TTC549 (cell line): Measurements from ENCODE around the gene ZBED4.

Experiments
- FAIRE-seq: peaks from 2 replicates; lab custom pipeline; 2012; peaks lifted over from hg19 to GRCh38; lab: Jason Lieb, UNC

Gene ZBED4

DNA sequence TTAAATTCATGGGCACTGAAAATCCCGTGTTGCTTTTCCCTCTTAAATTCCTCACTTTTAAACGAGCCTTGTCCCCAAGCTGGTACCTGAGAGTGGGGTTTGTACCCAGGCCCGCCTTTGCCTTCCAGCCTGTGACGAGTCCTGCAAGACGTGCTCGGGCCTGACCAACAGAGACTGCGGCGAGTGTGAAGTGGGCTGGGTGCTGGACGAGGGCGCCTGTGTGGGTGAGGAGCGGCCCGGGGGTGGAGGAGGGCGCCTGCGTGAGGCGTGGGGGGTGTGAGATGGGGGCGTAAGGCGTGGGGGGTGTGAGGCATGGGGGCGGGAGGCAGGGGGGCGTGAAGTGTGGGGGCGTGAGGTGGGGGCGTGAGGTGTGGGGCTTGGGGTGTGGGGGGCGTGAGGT is 68.8 kb downstream of the ZBED4 start:
- FAIRE-seq: no peak

DNA sequence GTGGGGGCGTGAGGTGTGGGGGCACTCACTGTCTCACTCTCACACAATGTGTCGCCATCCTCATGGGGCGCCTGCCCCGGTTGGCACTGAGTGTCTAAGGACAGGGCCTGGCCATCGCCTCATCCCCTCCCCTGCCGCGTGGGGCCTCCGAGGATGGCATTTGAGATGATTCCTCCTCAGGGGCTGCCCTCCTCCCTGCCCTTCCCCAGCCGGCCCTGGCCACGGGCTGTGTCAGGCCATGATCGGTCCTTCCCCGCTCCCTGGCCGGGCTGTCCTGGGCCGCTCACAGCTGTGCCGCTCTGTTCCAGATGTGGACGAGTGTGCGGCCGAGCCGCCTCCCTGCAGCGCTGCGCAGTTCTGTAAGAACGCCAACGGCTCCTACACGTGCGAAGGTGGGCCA is 69.3 kb downstream of the ZBED4 start:
- no peak for FAIRE-seq

DNA sequence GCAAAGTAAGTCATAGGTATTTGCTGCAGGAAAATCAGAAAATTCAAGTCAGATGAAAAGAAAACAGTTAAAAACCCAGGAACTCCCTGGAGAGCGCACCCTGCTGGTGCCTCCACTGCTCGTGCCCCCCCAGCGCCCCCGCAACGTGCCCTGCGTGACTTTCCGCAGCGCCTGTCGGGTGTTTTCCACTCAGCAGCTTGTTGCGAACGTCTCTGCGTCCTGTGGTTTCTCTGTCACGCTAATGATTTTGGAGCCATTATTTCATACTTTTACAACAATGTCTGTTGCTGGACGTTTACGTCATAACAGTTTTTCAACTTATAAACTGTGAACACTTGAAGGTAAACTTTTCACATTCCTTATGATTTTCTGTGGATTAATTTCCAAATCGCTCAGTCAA is 69.8 kb downstream of the ZBED4 start:
- FAIRE-seq: no peak

DNA sequence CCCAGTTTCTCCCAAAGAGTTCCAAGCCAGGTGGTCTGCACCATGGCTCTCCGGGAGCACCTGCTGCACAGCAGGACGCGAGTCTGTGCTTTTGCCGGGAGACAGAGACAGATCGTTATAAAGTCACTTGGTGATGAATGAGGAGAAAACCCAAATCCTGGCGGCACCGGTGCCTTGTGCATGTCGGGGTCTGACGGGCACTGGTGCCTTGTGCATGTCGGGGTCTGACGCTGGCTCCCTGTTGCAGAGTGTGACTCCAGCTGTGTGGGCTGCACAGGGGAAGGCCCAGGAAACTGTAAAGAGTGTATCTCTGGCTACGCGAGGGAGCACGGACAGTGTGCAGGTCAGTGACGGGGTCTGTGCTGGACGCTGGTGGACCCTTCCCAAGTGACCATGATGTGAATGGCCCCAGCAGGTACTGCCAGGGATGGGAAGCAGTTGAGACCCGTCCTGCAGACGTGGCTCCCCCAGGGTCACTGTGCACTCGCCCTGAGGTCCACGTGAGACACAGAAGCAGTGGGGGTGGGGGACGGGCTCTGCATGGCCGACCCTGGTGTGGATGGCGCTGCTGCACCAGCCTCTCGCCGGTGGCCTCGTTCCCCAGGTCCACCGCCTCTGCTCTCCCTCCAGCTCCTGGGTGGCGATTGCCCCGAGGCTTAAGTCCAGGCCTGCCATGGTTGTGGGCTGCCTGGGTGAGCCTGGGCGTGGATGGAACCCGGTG is 70.6 kb downstream of the ZBED4 start:
- FAIRE-seq: no peak

DNA sequence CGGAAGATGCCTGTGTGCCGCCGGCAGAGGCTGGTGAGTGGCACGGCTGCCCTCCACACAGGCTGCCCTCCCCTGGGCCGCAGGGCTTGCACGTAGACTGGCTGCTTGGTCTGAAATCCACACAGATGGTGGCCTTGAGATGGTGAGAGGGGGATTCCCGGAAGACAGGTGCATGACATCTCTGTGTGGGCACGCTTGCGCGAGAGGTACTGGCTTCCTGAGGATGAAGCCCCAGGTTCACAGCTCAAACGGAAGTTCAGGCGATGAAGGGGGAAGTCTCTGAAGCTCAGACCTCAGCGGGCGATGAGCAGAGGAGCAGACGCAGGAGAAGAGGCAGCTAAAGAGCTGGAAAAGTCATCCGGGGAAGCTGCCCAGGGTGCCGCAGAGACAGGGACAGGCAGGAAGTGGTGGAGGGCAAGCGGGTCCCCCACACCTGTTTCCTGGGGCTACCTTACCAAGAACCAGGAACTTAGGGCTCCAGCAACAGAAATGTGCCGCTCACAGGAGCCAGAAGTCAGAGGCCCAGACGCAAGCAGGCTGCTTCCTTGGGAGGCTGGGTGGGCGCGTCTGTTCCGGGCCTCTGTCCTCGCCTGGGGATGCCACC is 72.0 kb downstream of the ZBED4 start:
- FAIRE-seq: no peak

DNA sequence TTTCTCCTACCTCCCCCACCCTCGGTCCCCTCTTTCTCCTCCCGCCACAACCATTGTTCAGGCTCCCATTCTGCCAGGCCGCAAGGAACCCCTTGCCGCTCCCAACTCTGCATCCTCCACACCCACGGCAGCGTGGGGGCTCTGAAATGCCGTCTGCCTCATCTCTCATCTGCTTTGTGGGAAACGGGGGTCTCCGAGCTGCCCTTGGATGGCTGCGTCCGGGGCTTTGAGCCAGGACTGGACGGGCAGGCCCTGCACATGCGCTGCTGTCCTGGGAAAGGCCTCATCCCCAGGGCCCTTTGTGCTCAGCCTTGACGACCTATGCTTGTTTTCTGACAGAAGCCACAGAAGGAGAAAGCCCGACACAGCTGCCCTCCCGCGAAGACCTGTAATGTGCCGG is 73.3 kb downstream of the ZBED4 start:
- FAIRE-seq: no peak

DNA sequence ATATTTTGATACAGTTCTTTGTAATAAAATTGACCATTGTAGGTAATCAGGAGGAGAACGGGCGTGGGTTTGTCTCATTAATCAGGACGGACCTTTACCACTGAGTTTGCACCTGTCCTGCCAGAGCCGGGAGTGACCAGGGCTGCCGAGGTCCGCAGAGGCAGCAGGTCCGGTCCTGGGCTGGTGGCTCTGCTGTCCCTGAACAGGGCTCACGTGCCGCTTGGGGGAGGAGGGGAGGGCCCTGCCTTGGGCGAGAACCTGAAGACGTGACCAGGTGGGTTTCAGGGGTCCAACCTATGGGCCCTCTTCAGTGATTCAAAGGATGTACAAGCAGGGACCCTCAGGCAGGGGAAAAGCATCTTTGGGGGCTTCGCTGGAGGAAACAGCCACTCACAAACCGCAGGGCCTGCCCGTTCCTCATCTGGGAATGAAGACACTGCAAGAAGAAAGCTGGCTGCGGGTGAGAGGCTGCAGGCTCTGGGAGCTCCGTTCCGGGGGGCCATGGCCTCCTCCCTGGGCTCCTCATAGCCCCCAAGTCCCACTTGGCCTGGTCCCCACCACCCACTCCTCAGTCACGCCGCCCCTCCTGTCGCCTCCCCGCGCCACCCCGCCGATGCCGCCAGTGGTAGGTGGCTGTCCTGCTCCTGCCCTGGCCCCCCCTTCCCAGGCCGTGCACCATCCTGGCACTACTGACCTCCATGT is 74.0 kb downstream of the ZBED4 start:
- no peak for FAIRE-seq

DNA sequence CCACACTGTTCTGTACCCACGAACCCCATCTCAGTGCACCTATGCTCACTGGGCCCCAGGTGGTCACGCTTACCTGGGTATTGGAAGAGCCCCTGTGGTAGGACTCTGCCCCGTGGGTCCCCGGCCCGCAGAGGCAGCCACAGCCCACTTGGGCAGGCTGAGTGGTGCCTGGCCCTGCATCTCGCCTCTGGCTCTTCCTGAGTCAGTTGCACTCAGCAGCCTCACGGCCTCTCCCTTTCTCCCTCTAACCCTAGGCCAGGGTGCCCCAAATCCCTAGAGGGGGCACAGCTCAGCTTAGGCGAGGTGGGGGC is 74.5 kb downstream of the ZBED4 start:
- no peak for FAIRE-seq

DNA sequence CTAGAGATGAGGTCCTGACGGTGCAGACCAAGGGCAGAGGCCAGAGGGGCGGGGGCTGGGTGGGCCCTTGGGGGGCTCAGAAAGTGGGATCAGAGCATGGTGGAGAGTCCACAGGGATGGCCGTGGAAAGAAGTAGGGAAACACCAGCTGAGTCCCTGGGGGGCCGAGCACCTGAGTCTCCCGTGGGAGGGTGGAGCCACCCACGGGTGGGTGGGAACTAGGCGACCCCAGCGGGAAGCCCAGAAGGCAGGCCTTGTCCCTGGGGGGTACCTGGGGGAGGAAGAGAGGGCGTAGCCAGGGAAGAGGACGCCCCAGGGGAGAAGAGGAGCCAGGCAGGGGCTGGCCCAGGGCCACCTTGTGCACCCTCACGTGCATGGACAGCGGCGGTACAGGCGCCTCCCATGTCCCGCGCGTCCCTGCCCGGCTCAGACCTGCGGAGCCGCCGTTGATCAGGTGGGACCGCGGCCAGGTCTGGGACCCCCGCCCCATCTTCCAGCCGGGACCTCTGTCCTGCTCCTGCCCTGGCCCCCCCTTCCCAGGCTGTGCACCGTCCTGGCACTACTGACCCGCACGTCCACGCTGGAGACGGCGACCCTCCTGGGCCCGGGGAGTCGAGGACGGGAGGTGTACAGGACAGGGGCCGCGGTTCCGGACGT is 75.0 kb downstream of the ZBED4 start:
- no peak for FAIRE-seq

DNA sequence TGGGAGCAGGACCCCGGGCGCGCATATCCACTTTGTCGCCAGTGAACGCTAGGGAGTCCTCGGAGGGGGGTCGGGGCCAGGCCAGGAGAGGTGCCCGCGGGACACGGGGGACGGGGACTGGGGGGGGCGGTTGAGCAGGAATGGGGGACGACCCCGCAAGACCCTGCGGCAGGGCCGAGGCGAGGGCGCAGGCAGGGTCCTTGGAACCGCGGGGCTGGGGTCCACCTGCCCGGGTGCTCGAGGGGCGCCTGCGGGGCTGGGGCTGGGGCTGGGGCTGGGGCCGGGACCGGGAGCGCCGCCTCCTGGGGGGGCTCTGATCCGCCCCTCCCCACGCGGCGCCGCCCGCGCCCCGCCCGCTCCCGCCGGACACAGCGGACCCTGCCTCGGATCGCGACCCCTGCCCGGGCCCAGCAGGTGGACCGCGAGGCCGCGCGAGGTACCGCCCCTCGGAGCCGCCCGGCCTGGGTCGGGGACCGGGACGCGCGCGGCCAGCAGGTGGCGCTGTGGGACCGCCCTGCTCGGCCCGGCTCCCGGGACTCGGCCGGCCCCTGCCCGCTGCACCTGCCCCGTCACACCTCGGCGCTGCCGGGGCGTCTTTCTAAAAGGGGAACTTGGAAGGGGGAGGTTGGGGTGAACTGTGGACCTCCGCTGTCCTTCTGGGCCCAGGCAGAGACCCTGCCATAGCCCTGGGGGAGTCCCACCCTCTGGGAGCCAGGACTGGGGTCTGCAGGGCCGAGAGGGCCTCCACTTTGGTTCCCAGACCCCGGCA is 75.8 kb downstream of the ZBED4 start:
- FAIRE-seq: no peak

DNA sequence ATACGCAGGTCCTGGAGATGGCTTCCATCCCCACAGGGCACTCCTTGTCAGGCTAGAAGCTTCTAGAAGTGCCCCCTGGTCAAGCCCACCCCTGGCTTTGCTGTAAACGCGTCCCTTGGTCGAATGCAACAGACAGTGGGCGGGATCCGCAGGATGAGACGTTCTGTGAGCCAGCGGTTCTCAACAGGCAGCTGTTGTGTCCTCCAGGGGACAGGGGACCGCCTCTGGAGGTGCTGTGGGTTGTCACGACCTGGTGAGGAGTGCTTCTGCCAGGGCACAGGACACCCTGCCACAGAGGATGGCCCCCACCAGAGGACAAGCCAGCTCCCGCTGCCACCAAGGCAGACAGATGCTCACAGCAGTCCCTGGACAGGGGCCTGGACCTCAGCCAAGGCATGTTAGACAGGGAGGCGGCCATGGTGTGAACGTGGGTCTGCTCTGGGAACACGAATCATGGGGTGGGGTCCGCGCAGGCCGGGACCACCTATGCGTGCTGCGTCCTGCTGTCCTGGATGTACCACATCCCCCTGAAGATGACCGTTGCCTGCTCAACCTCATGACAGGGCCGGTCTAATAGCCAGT is 76.4 kb downstream of the ZBED4 start:
- no peak for FAIRE-seq

DNA sequence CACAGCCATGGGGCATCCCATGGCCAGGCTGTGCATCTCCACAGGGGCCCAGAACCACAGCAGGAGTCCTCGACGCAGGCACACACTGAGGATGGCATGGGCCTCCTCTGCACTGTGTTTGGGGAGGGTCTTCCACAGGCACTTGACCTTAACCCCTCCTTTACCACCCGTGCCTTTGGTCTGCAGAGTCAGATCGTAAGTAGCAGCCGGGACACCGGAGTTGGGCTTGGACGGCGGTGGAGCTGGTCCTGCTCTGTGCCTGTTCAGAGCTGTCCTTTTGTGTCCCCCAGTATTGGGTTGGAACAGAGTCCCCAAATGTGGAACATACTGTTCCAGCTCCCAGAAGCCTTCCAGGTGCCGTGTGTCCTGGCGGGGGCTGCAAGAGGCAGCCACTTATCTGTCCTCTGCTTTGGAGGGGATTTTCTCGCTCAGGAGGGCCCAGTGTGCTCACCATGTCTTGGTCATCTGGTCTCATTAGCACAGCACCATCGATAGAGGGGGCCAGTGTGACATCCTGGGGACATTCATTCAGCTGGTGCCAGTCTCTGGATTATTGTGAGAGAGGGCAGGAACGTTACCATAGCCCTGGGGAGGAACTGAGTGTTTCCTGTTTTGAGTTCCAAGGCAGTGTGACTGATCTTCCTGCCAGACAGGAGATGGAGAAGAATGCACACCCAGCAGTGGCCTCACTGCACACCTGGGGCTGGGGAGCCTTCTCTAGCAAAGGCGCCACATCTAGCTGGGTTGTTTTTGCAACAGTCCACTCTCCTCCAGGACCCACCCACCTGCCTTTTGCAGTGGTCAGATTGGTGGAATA is 77.2 kb downstream of the ZBED4 start:
- no peak for FAIRE-seq

DNA sequence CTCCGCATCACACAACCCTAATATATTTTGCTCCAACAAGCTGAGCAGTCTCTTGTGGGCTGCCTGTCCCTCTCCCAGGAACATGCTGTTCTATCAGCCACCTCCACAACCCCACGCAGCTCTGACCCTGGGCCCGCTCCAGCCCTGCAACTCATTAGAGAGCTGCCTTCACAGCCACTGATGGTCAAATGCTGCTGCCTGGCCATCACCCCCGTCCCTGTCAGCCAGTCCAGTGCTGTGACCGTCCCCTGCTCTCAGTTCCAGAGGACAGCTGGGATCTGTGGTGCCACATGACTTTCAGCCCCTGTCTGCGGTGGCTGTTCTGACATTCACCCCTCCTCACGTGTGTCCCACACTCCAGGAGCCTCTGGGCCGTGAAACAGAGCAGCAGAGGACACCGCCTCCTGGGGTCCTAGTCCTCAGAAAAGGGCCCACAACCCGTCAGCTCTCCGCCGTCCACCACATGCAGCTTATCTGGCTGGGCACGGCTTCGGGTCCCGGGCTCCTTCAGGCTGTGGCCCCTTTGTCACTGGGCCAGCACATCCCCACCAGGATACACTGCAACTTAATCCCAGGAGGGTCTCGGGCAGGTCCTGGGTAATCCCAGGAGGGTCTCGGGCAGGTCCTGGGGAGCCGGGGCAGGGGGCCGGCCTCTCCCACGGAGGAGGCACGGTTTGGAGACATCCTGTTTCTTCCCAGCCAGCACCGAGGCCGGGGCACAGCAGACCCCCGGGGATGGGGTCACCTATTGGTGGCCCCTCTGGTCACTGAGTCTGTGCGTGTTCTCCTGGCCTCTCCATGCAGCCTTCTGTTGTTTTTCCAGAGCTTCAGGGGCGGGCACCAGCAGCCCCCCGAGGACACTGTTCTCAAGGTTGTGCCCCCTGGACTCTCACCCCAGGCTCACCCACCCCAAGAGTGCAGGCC is 79.9 kb downstream of the ZBED4 start:
- no peak for FAIRE-seq

DNA sequence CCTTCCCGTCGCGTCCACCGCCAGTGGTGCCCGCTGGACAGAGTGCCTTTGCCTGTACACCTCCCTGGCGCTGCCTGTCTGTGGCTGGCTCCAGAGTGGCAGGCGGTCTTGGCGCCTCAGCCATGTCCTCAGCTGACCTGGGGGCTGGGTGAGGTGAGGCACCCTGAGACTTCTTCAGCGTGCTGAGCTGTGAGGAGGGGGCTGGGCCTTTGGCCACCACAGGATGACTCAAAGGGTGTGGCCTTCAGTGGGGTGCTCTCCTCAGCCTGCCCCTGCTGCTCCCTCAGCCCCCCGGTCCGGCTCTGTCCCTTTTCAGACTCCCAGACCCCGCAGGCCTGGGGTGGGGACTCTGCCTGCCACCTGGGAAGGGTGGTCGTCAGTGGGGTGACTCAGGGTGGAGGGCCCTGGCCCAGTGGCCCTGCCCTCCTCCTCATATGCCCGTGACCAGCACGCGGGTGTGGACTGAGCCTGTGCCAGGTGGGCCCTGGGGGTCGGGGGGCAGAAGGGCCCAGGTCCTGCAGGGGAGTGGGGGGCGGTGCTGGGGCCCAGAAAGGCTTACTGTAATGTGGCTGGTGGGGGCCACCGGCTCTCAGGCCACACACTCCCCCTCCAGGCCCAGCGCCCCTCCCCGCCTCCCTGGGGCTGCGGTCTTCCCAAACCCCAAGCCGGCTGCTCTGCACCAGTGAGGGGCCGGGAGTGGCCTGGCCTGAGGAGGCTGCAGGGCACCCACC is 80.7 kb downstream of the ZBED4 start:
- FAIRE-seq: no peak

DNA sequence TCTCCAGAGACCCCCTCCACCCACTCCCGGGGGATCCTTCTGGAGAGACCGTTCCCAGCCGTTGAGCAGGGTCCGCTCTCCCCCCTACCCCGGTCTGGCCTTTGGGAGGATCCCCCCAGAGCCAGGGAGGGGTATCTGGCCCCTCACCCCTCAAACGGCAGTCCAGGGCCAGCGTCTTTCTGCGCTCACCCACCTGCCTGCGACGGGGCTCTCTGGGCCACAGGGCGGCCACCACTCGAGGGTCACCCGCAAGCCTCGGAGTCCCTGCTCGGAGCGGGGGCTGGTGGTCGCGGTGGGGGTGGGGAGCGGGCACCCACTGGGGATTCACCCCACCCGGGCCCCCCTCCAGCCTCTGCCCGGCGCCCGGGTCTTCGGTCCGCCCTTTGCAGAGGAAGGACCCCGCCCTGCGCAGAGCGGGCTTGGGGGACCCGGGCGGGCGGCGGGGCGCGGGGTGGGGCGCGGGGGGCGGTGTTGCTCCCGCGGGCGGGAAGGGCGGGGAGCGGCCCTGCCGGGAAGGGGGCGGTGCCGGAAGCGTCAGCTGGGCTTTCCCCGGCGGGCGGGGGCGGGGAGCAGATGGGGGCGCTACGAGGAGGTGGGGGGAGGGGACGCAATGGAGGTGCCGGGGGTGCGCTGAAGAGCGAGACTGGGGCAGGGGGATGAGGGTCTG is 81.4 kb downstream of the ZBED4 start:
- FAIRE-seq: no peak

DNA sequence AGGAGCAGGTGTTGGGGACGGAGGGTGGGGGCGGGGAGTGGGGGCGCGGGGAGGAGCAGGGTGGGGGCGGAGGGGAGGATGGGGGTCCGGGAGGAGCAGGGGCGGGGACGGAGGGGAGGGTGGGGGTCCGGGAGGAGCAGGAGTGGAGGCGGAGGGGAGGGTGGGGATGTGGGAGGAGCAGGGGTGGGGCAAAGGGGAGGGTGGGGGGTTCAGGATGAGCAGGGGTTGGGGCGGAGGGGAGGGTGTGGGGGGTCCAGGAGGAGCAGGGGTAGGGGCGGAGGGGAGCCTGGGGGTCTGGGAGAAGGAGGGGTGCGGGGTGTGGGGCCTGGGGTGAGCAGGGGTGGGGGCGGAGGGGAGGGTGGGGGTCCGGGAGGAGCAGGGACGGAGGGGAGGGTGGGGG is 81.9 kb downstream of the ZBED4 start:
- no peak for FAIRE-seq

DNA sequence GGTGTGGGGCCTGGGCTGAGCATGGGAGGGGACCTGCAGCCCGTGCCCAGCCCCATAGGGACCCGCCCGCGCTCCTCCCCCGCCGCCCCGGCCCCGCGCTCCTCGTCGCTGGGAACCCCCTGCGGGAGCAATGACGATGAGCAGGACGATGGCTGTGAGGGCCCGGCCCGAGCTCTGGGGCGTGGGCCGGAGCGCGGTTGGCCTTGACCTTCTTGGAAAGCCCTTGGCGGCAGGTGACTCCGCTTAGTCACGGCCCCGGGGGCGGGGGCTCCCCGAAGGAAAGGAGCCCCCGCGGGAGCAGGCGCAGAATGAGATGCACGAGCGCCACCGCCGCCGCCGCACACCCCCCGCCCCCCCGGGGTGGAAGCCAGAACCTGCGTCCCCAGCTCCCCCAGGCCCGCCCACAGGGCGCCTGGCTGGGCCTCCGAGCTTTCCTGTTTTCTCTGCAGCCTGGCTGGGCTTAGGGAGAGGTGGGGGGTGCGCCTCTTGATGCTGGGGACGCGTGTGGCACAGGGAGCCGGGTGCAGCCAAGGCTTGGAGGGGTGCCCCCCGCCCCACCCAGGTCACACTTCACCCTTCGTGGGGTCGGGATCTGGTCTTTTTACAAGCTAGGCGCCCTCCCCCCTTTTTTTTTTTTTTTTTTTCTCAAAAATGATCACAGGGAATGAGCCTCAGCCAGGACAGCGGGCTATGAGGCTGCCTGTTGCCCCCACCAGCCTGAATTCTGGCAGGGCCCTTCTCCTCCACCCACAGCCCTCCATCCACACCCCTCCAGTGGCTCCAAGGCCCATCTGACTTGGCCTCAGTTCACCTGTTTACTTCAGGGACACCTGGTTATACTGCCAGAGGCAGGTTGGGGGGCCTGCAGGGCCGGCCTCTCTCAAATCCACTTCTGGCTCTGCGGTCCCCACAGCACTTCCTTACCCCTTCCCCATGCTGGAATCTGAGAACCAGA is 82.7 kb downstream of the ZBED4 start:
- no peak for FAIRE-seq
